Stimulated activated CD4-positive, alpha-beta T cell treated with anti-CD3 and anti-CD28 coated beads, Interleukin-1b, Interleukin-23, amount 100 ng/mL, for 48 hours (primary cell): Measurements from ENCODE around the gene ROS1.
"Not testable (repeated sequence)": the region's sequence is repeated elsewhere in the genome, so short reads cannot be mapped to it uniquely, and the experiment has no call there.

Experiments
- DNase-seq: peaks from one replicate; pipeline ENCODE4 v3.0.0-alpha.2; 2020

Gene ROS1

DNA sequence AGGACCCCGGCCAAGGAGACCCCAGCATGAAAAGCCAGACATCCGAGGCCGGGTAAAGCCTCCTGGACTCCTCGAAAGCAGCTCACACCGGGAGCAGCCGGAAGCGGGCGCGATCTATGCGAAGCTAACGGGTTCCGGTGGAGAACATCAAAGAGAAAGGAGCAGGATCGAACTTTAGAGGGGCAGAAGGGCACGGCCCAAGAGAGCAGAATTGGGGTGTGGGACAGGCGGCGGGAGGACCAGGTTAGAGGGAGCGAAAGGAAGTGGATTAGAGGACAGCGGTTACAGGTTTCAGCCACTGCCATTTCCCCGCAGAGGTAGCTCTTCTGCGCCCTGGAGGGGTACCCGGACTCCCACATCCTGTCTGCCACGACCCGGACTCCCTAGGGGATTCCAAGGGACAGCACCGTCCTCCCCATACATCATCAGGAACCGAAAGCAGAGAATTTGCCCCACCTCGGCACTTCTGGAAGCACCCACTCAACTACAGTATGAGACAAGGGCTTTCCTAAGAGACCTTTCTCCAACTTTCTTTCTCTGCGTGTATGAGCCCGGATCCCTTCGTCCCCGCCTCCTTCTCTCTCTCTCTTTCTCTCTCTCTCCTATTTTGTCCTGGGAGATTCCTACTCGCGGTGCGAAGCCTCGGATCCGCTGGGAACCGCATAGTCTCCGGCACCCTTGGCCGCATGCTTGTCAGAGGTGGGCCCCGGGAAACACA is 160.9 kb downstream of the ROS1 start:
- no peak for DNase-seq

DNA sequence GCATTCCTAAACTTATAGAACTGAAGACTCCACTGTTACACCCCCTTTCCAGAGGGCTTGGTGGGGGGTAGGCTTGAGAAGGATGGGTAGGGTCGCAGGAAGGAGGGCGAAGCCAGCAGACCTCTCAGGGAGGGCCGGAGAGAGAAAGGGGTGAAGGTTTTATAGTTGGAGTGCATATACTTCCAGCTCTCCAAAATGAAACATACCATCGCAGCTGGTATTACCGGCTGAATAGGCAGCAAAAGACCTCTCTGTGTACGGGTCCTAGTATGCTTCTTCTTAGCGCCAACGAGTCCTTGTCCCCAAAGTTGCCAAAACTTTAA is 161.4 kb downstream of the ROS1 start:
- no peak for DNase-seq

DNA sequence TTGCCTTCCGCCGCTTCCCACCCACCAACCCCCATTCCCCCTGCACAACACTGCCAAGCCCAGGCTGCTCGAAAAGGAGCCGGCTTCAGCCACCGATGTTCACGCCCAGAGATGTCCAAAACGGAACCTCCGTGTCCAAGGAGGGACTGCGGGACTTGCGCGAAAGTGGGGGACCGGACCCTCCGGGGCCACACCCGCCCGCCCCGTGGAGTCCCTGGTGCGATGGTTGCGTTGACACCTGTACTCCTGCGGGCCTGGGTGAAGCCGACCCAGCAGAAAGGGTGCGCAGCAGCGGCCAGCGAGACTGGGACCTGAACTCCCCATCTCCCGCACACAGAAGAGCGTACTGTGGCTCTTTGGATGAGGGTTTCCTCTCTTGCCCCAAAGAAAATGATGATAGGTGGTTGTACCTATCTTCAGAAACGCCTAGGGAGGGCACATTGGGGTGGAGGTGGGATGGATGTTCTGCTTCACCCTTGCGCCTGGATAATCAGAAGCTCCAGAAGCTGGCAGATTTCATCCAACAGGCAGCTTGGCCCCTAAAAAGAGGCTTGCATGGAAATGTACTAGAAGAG is 162.3 kb downstream of the ROS1 start:
- DNase-seq, result no peak

GRCh38 chr6:117262799-117263198 is 162.9 kb downstream of the ROS1 start:
- DNase-seq, result no peak

- DNase-seq, result no peak
Observed at GRCh38 chr6:117253785-117254184, 172.0 kb downstream of the ROS1 start.

GRCh38 chr6:117244979-117245378 is 180.8 kb downstream of the ROS1 start:
- not testable (repeated sequence) for DNase-seq

- DNase-seq, result not testable (repeated sequence)
Observed at GRCh38 chr6:117244571-117244970, 181.2 kb downstream of the ROS1 start.
